ENCODE results near the gene GPRASP3. TPM values are rescaled to one million over a fixed set of nuclear protein-coding genes. Genes with fewer than 3 reads are reported as not detected.

Gene GPRASP3
- total RNA-seq, 1 experiment from 2014 or later = 3.1 TPM

GRCh38 chrX:102723456-102723855 is 2.9 kb downstream of the GPRASP3 start:
- BruUV-seq (replicated peaks) = no TSS peak
- H3K4me2 ChIP-seq (ENCODE audit: low read length) = no peak overlapping the region
- no peak overlapping the region for H2AFZ ChIP-seq (ENCODE audit: low read depth, low read length, poor library complexity, severe bottlenecking)
- H3K9me3 ChIP-seq (ENCODE audit: control insufficient read depth in 1 of 2, insufficient read depth in 1 of 2, low read depth in 1 of 2, low read length in 2 of 2) = no peaks in the 10 kb centered on the region
- ChIA-PET CTCF (no interaction called here), RAD21 (ENCODE audit: low non-redundant PET in 1 of 2, low total read pairs in 2 of 2, uncharacterized antibody in 2 of 2, unreplicated experiment in 2 of 2) (no interaction called here), POLR2A (no interaction called here)
- no peaks in the 10 kb centered on the region for H3K36me3 ChIP-seq (ENCODE audit: control insufficient read depth in 1 of 2, insufficient read depth in 2 of 2, low read length in 2 of 2)
- no peak overlapping the region for H3K27ac ChIP-seq (ENCODE audit: low read depth, low read length)
- no peak overlapping the region for H3K9ac ChIP-seq (ENCODE audit: low read length)
- intact Hi-C loops (cut with micrococcal nuclease) = no loop called here
- ATAC-seq = no peak
- TF ChIP-seq ZNF274 (IDR thresholded peaks at IDR 0.05; ENCODE audit: low read depth, low read length) (no peak), POLR2AphosphoS5 (IDR thresholded peaks at IDR 0.05; ENCODE audit: low read depth, low read length) (no peak), POLR2A (IDR thresholded peaks at IDR 0.05; ENCODE audit: borderline replicate concordance, extremely low read depth, insufficient read depth, insufficient read length) (no peak), EZH2phosphoT487 (IDR thresholded peaks at IDR 0.05; ENCODE audit: borderline replicate concordance) (no peak), ATF3 (IDR thresholded peaks at IDR 0.05) (no peak), FOSL1 (IDR thresholded peaks at IDR 0.05; ENCODE audit: low read depth) (no peak), TCF7L2 (IDR thresholded peaks at IDR 0.05; ENCODE audit: borderline replicate concordance, extremely low read depth, insufficient read depth, insufficient read length) (no peak), ELF1 (IDR thresholded peaks at IDR 0.05; ENCODE audit: borderline replicate concordance, low read depth) (no peak), JUND (IDR thresholded peaks at IDR 0.05) (no peak), ZBTB33 (IDR thresholded peaks at IDR 0.05; ENCODE audit: extremely low read depth, insufficient replicate concordance, low read length) (no peak), SRF (IDR thresholded peaks at IDR 0.05; ENCODE audit: low read depth) (no peak), CEBPB (IDR thresholded peaks at IDR 0.05; ENCODE audit: low read depth) (no peak), EGR1 (IDR thresholded peaks at IDR 0.05; ENCODE audit: low read depth) (no peak), SP1 (IDR thresholded peaks at IDR 0.05; ENCODE audit: low read depth) (no peak), ZFX (IDR thresholded peaks at IDR 0.05) (no peak), REST (IDR thresholded peaks at IDR 0.05; ENCODE audit: low read depth) (no peak), YY1 (IDR thresholded peaks at IDR 0.05; ENCODE audit: extremely low read depth, insufficient replicate concordance, low read depth, low read length) (no peak), MAX (IDR thresholded peaks at IDR 0.05) (no peak)
- H3K4me3 ChIP-seq (replicated peaks in 1 of 2; ENCODE audit: low read depth in 1 of 2, low read length in 2 of 2) = no peak overlapping the region
- H3K9me2 ChIP-seq (ENCODE audit: insufficient read depth) = no peaks in the 10 kb centered on the region
- no peak for DNase-seq (ENCODE audit: low read depth, low spot score)
- H3K27me3 ChIP-seq (ENCODE audit: insufficient read depth, low read length) = no peaks in the 10 kb centered on the region
- H3K4me1 ChIP-seq (ENCODE audit: control insufficient read depth in 1 of 2, insufficient read depth in 2 of 2, low read length in 2 of 2) = no peaks in the 10 kb centered on the region
- no peaks in the 10 kb centered on the region for H3K79me2 ChIP-seq (ENCODE audit: insufficient read depth, low read length)
- no peaks in the 10 kb centered on the region for H4K20me1 ChIP-seq (ENCODE audit: insufficient read depth)
